GM23338 (cell line): ENCODE measurements around the gene NPSR1. TPM values are rescaled to one million over a fixed set of nuclear protein-coding genes. Genes with fewer than 3 reads are reported as not detected.

ENCODE experiments used
- ATAC-seq: fragments of 200-7000 bp; cut with Tn5 transposase; 3 replicates; pipeline ENCODE4 v1.9.1; 2020
- DNase-seq: peaks from one replicate; pipeline ENCODE4 v3.0.0-alpha.2; 2015; ENCODE audit warnings: low spot score
- H2AFZ ChIP-seq: fragments of 200-600 bp; sonication (generic); 2 replicates; pipeline ENCODE4 v1.8.0; 2016; ENCODE audit warnings: antibody characterized with exemption, mild to moderate bottlenecking, moderate library complexity
- H3F3A ChIP-seq: fragments of 200-600 bp; sonication (generic); replicated peaks from 2 replicates; pipeline ENCODE4 v1.8.0; 2017; ENCODE audit warnings: antibody characterized with exemption, mixed run types, low read depth
- H3K27ac ChIP-seq: fragments of 200-600 bp; sonication (generic); 2 replicates; pipeline ENCODE4 v1.6.1; 2016; ENCODE audit warnings: low read depth
- H3K27me3 ChIP-seq: fragments of 200-600 bp; sonication (generic); 2 replicates; pipeline ENCODE4 v1.8.0; 2016; ENCODE audit warnings: mild to moderate bottlenecking, mixed run types, moderate library complexity; ENCODE audit not compliant: insufficient read depth
- H3K36me3 ChIP-seq: fragments of 200-600 bp; sonication (generic); 2 replicates; pipeline ENCODE4 v1.8.0; 2016; ENCODE audit warnings: mild to moderate bottlenecking; ENCODE audit not compliant: insufficient read depth
- H3K4me1 ChIP-seq: fragments of 200-600 bp; sonication (generic); 2 replicates; pipeline ENCODE4 v1.8.0; 2016; ENCODE audit warnings: mild to moderate bottlenecking, moderate library complexity; ENCODE audit not compliant: insufficient read depth
- H3K4me2 ChIP-seq: fragments of 200-600 bp; sonication (generic); 2 replicates; pipeline ENCODE4 v1.7.1; 2017; ENCODE audit warnings: mixed run types
- H3K4me3 ChIP-seq: fragments of 200-600 bp; sonication (generic); 2 replicates; pipeline ENCODE4 v1.6.1; 2016; ENCODE audit warnings: mixed run types
- H3K79me2 ChIP-seq: fragments of 200-600 bp; sonication (generic); replicated peaks from 2 replicates; pipeline ENCODE4 v1.8.0; 2017; ENCODE audit warnings: mild to moderate bottlenecking; ENCODE audit not compliant: insufficient read depth
- H3K9me2 ChIP-seq: fragments of 200-600 bp; sonication (generic); 2 replicates; pipeline ENCODE4 v1.8.0; 2017; ENCODE audit not compliant: insufficient read depth
- H4K20me1 ChIP-seq: fragments of 200-600 bp; sonication (generic); replicated peaks from 2 replicates; pipeline ENCODE4 v1.8.0; 2017; ENCODE audit warnings: mild to moderate bottlenecking; ENCODE audit not compliant: insufficient read depth
- H3K27ac Mint-ChIP-seq: 2 replicates; pipeline ENCODE4 v1.8.0; 2020; ENCODE audit warnings: inconsistent platforms, mild to moderate bottlenecking, moderate library complexity, mixed read lengths
- H3K27me3 Mint-ChIP-seq: 3 replicates; pipeline ENCODE4 v1.8.0; 2022; ENCODE audit warnings: low read depth, mild to moderate bottlenecking, moderate library complexity, mixed read lengths, inconsistent platforms; ENCODE audit not compliant: insufficient read depth, poor library complexity
- H3K36me3 Mint-ChIP-seq: 3 replicates; pipeline ENCODE4 v1.8.0; 2021; ENCODE audit warnings: low read depth, mild to moderate bottlenecking, inconsistent platforms, moderate library complexity, mixed read lengths
- H3K4me1 Mint-ChIP-seq: 3 replicates; pipeline ENCODE4 v1.8.0; 2020; ENCODE audit warnings: mild to moderate bottlenecking, inconsistent platforms, mixed read lengths
- H3K4me3 Mint-ChIP-seq: 3 replicates; pipeline ENCODE4 v1.8.0; 2021; ENCODE audit warnings: moderate library complexity, mild to moderate bottlenecking, inconsistent platforms, mixed read lengths
- H3K9me3 Mint-ChIP-seq: 3 replicates; pipeline ENCODE4 v1.8.0; 2020; ENCODE audit warnings: moderate library complexity, mild to moderate bottlenecking, inconsistent platforms, mixed read lengths
- CREB1 ChIP-seq: fragments of 250-450 bp; sonication (Bioruptor Pico); IDR thresholded peaks from 2 replicates; pipeline ENCODE4 v1.5.0; 2020; ENCODE audit warnings: low read depth, mild to moderate bottlenecking, moderate library complexity
- CTCF ChIP-seq, 2 experiments: fragments of 200-600 bp in 1 of 2; sonication (generic) in 1 of 2; conservative IDR thresholded peaks; 2 replicates each; pipeline versions ENCODE4 v1.5.1 to v1.6.1; 2016 to 2017; ENCODE audit warnings: antibody characterized with exemption in 2 of 2, low read depth in 2 of 2, mild to moderate bottlenecking in 2 of 2, moderate library complexity in 1 of 2
- ETS1 ChIP-seq: IDR thresholded peaks from 2 replicates; pipeline ENCODE4 v1.6.1; 2016; ENCODE audit warnings: antibody characterized with exemption
- EZH2 ChIP-seq: fragments of 200-600 bp; sonication (generic); IDR thresholded peaks from one replicate; pipeline ENCODE4 v1.8.0; 2017; ENCODE audit warnings: antibody characterized with exemption, mild to moderate bottlenecking, low read depth; ENCODE audit not compliant: unreplicated experiment
- EZH2phosphoT487 ChIP-seq: fragments of 200-600 bp; sonication (generic); IDR thresholded peaks from one replicate; pipeline ENCODE4 v1.8.1; 2018; ENCODE audit warnings: antibody characterized with exemption; ENCODE audit not compliant: unreplicated experiment
- NANOG ChIP-seq: IDR thresholded peaks from 2 replicates; pipeline ENCODE4 v1.6.1; 2016; ENCODE audit warnings: antibody characterized with exemption, borderline replicate concordance
- POLR2AphosphoS5 ChIP-seq: IDR thresholded peaks from 2 replicates; pipeline ENCODE4 v1.6.1; 2016; ENCODE audit warnings: antibody characterized with exemption, low read depth
- REST ChIP-seq: IDR thresholded peaks from one replicate; pipeline ENCODE4 v1.6.1; 2018; ENCODE audit warnings: antibody characterized with exemption; ENCODE audit not compliant: unreplicated experiment
- STAT1 ChIP-seq: IDR thresholded peaks from one replicate; pipeline ENCODE4 v1.6.1; 2016; ENCODE audit warnings: antibody characterized with exemption; ENCODE audit not compliant: unreplicated experiment
- ZNF114 ChIP-seq: fragments of 250-450 bp; sonication (Bioruptor Pico); IDR thresholded peaks from 2 replicates; pipeline ENCODE4 v1.5.0; 2020; ENCODE audit warnings: mild to moderate bottlenecking, moderate library complexity
- ZNF331 ChIP-seq: fragments of 250-450 bp; sonication (Bioruptor Pico); IDR thresholded peaks from 2 replicates; pipeline ENCODE4 v1.5.0; 2020; ENCODE audit warnings: low read depth, mild to moderate bottlenecking, moderate library complexity
- polyA plus RNA-seq: library from polyadenylated mRNA; unstranded; fragments of >200 nt; fragmentation: Nextera tagmentation; extraction: Ambion mirVana; gene quantifications from 2 replicates; pipeline ENCODE4 v1.2.1, GENCODE V29; 2016
- total RNA-seq: library from RNA; depleted of rRNA; stranded (reverse); fragments of >200 nt; shearing (Covaris generic); gene quantifications from 2 replicates; pipeline ENCODE4 v1.2.3, GENCODE V29; 2014

NPSR1 gene
- total and polyA plus RNA-seq, 2 experiments from 2014 or later, result not detected

- TF ChIP-seq REST (no peak), ZNF331 (no peak), POLR2AphosphoS5 (no peak), ZNF114 (CRISPR knock-in tag) (no peak), STAT1 (no peak), EZH2 (no peak), ETS1 (no peak)
Measured at GRCh38 chr7:34750209-34750608, 92.2 kb downstream of the NPSR1 start (continued).

GRCh38 chr7:34750636-34751035 is 92.6 kb downstream of the NPSR1 start:
- Histone ChIP-seq H3K36me3 (no peaks in the 10 kb centered on the region), H3K79me2 (no peaks in the 10 kb centered on the region), H3K4me3 (no peak overlapping the region), H3K9me2 (no peaks in the 10 kb centered on the region), H3K27ac (no peak overlapping the region), H3K27me3 (no peaks in the 10 kb centered on the region), H3K4me1 (no peaks in the 10 kb centered on the region), H4K20me1 (no peaks in the 10 kb centered on the region), H3K4me2 (no peak overlapping the region), H3F3A (no peaks in the 10 kb centered on the region), H2AFZ (no peak overlapping the region)
- Mint-ChIP-seq H3K36me3 (no peaks in the 10 kb centered on the region), H3K27ac (no peak overlapping the region), H3K4me1 (peaks cover 2% of the 10 kb centered on the region; the same call in 1 of the 3 replicates), H3K9me3 (no peaks in the 10 kb centered on the region), H3K27me3 (peaks cover 2% of the 10 kb centered on the region), H3K4me3 (no peak overlapping the region)
- ATAC-seq, result no peak
- no peak for DNase-seq
- TF ChIP-seq REST (no peak), EZH2 (no peak), STAT1 (no peak), ETS1 (no peak), EZH2phosphoT487 (no peak), POLR2AphosphoS5 (no peak), NANOG (no peak), CREB1 (CRISPR knock-in tag) (no peak), CTCF (conservative IDR thresholded peaks at IDR 0.05; ENCODE audit: low read depth in 2 of 2) (no peak), ZNF114 (CRISPR knock-in tag) (no peak)
